ENCODE measurements around the gene PAPSS1. TPM values are rescaled to one million over a fixed set of nuclear protein-coding genes. Genes with fewer than 3 reads are reported as not detected.

The PAPSS1 gene
- total RNA-seq, 1 experiment from 2014 or later: 83.6 TPM

DNA sequence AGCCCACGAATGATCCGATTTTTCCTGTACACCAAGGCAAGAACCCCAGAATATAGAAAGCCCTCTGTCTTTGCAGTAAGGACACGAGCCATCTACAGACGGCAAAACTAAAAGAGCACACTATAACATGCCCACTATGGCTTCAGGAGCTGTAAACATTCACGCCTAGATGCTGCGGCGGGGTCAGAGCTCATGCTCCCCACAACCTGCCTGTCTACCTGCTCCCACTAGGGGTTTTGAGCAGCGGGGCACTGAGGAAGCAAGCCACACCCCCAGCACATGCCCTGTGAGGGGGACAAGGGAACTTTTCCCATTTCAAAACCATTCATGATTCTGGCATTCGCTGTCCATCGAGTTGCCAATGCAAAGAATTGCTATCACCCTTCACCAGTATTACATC is 144.8 kb downstream of the PAPSS1 start:
- no peak overlapping the region for H3K56ac ChIP-seq (ENCODE audit: insufficient read length, low read depth, low read length)
- no peak overlapping the region for H2AFZ ChIP-seq (ENCODE audit: low read length)
- H4K20me1 ChIP-seq (ENCODE audit: control insufficient read depth, insufficient read depth, insufficient read length): no peaks in the 10 kb centered on the region
- TF ChIP-seq, protein P1, sequence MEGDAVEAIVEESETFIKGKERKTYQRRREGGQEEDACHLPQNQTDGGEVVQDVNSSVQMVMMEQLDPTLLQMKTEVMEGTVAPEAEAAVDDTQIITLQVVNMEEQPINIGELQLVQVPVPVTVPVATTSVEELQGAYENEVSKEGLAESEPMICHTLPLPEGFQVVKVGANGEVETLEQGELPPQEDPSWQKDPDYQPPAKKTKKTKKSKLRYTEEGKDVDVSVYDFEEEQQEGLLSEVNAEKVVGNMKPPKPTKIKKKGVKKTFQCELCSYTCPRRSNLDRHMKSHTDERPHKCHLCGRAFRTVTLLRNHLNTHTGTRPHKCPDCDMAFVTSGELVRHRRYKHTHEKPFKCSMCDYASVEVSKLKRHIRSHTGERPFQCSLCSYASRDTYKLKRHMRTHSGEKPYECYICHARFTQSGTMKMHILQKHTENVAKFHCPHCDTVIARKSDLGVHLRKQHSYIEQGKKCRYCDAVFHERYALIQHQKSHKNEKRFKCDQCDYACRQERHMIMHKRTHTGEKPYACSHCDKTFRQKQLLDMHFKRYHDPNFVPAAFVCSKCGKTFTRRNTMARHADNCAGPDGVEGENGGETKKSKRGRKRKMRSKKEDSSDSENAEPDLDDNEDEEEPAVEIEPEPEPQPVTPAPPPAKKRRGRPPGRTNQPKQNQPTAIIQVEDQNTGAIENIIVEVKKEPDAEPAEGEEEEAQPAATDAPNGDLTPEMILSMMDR (conservative IDR thresholded peaks at IDR 0.05): no peak
- WGBS (ENCODE audit: extremely low coverage, insufficient read length, low lambda C conversion rate): no CpG with 5 or more reads among the region's 10 CpGs
- no peak overlapping the region for H2BK12ac ChIP-seq (ENCODE audit: insufficient read length, low read depth, low read length)
- H3K9ac ChIP-seq (ENCODE audit: extremely low read depth, insufficient read length, low read length): no peak overlapping the region
- H3K23ac ChIP-seq (ENCODE audit: insufficient read length, low read depth, low read length): no peak overlapping the region
- no peak overlapping the region for H4K8ac ChIP-seq (replicated peaks; ENCODE audit: insufficient read length, low read depth, low read length)
- no peak overlapping the region for H3K4me2 ChIP-seq (ENCODE audit: insufficient read depth, insufficient read length, low read length)
- no peak overlapping the region for H2BK5ac ChIP-seq (ENCODE audit: insufficient read length, low read length)
- H4K91ac ChIP-seq (ENCODE audit: insufficient read length, low read depth, low read length): no peak overlapping the region
- Mint-ChIP-seq H3K4me1 (no peaks in the 10 kb centered on the region), H3K9me3 (no peaks in the 10 kb centered on the region), H3K27me3 (ENCODE audit: low read depth) (peaks cover 4% of the 10 kb centered on the region), H3K27ac (peak overlapping the region in 1 of 3 experiments; percentile 20; a peak in 2 of 7 replicates), H3K4me3 (no peak overlapping the region), H3K36me3 (ENCODE audit: insufficient read depth in 1 of 3, low read depth in 3 of 3) (no peaks in the 10 kb centered on the region)
- H3K79me2 ChIP-seq (ENCODE audit: insufficient read depth, low read length): no peaks in the 10 kb centered on the region
- H3K9me3 ChIP-seq (ENCODE audit: control insufficient read depth, low read depth, low read length): no peaks in the 10 kb centered on the region
- H2BK15ac ChIP-seq (ENCODE audit: low read depth, low read length): no peak overlapping the region
- H3T11ph ChIP-seq (ENCODE audit: low read length): no peak overlapping the region
- H4K5ac ChIP-seq (ENCODE audit: insufficient read length, low read depth, low read length): no peak overlapping the region
- no peak overlapping the region for H2BK20ac ChIP-seq (ENCODE audit: low read depth, low read length, poor library complexity, severe bottlenecking)
- H3K14ac ChIP-seq (ENCODE audit: insufficient read depth, low read length): no peak overlapping the region
- no peak overlapping the region for H2BK120ac ChIP-seq (ENCODE audit: low read depth, low read length, poor library complexity, severe bottlenecking)
- H3K27ac ChIP-seq (ENCODE audit: insufficient read length, low read depth, low read length): no peak overlapping the region
- H2AK5ac ChIP-seq (ENCODE audit: insufficient read length, low read length): no peak overlapping the region
- no peaks in the 10 kb centered on the region for H3K4me1 ChIP-seq (ENCODE audit: insufficient read depth, low read length)
- H3K79me1 ChIP-seq (ENCODE audit: insufficient read depth, low read depth, low read length, poor library complexity, severe bottlenecking): no peaks in the 10 kb centered on the region
- DNase-seq: no peak
- no peaks in the 10 kb centered on the region for H3K27me3 ChIP-seq (ENCODE audit: insufficient read depth, low read length)
- H3K4ac ChIP-seq (ENCODE audit: low read depth, low read length): no peak overlapping the region
- H3K23me2 ChIP-seq (ENCODE audit: insufficient read length, low read depth, low read length, poor library complexity, severe bottlenecking): no peaks in the 10 kb centered on the region
- no peak overlapping the region for H3K18ac ChIP-seq (ENCODE audit: insufficient read length, low read depth, low read length)

All from H9 (cell line).